HG02884 (cell line): ENCODE data around the gene RAB3B.
"Not testable (repeated sequence)": the region's sequence is repeated elsewhere in the genome, so short reads cannot be mapped to it uniquely, and the experiment has no call there.

ENCODE experiments used
- ATAC-seq: cut with Tn5 transposase; IDR thresholded peaks from one replicate; pipeline ENCODE4 v1.9.1; 2021; ENCODE audit warnings: mild to moderate bottlenecking, moderate library complexity; ENCODE audit not compliant: unreplicated experiment

The RAB3B gene

GRCh38 chr1:51922040-51922439 is 68.5 kb downstream of the RAB3B start:
- no peak for ATAC-seq

GRCh38 chr1:51920130-51920529 is 70.4 kb downstream of the RAB3B start:
- ATAC-seq, result no peak

GRCh38 chr1:51919684-51920083 is 70.8 kb downstream of the RAB3B start:
- no peak for ATAC-seq

- ATAC-seq, result no peak
These were observed 73.7 kb downstream of the RAB3B start for GRCh38 chr1:51916587-51917405.

GRCh38 chr1:51915951-51916350 is 74.5 kb downstream of the RAB3B start:
- no peak for ATAC-seq

- ATAC-seq, result no peak
These were observed 77.6 kb downstream of the RAB3B start for GRCh38 chr1:51912881-51913280.

GRCh38 chr1:51910221-51911000 is 80.1 kb downstream of the RAB3B start:
- ATAC-seq, result no peak

GRCh38 chr1:51908499-51908898 is 82.0 kb downstream of the RAB3B start:
- ATAC-seq, result no peak

GRCh38 chr1:51907079-51907702 is 83.3 kb downstream of the RAB3B start:
- ATAC-seq, result no peak

- no peak for ATAC-seq
These were observed 84.0 kb downstream of the RAB3B start for GRCh38 chr1:51906306-51907078.

- ATAC-seq, result no peak
These were observed 88.0 kb downstream of the RAB3B start for GRCh38 chr1:51902456-51902855.

GRCh38 chr1:51901151-51901550 is 89.3 kb downstream of the RAB3B start:
- ATAC-seq, result no peak

GRCh38 chr1:51899022-51899421 is 91.5 kb downstream of the RAB3B start:
- ATAC-seq, result no peak

GRCh38 chr1:51898090-51898734 is 92.3 kb downstream of the RAB3B start:
- no peak for ATAC-seq

GRCh38 chr1:51897699-51898031 is 92.8 kb downstream of the RAB3B start:
- no peak for ATAC-seq

- not testable (repeated sequence) for ATAC-seq
These were observed 95.8 kb downstream of the RAB3B start for GRCh38 chr1:51894748-51895147.

GRCh38 chr1:51878616-51879336 is 111.7 kb downstream of the RAB3B start, which contains the start of gene NRDC:
TSS of gene NRDC (minus strand) at chr1:51878727. CDS start at chr1:51878615, 112 bp downstream.
- peak; percentile 92 for ATAC-seq

GRCh38 chr1:51878308-51878615 is 112.2 kb downstream of the RAB3B start:
- peak; percentile 23 for ATAC-seq

- ATAC-seq, result peak; percentile 10
These were observed 112.8 kb downstream of the RAB3B start for GRCh38 chr1:51877434-51878307.
